Astrocyte (in vitro differentiated cells and primary cell): ENCODE data around the gene PPM1E. TPM values are rescaled to one million over a fixed set of nuclear protein-coding genes. Genes with fewer than 3 reads are reported as not detected.

Experiments used
- DNase-seq: peaks from one replicate; pipeline ENCODE4 v3.0.0-alpha.2; 2010; ENCODE audit warnings: low read depth
- FAIRE-seq: peaks from 2 replicates; lab custom pipeline; 2011; peaks lifted over from hg19 to GRCh38; lab: Jason Lieb, UNC
- H2AFZ ChIP-seq: 2 replicates; pipeline ENCODE4 v1.6.0; 2012; ENCODE audit warnings: low read depth, low read length, inconsistent platforms
- H3K27ac ChIP-seq: 2 replicates; pipeline ENCODE4 v1.5.1; 2011; ENCODE audit warnings: low read depth, low read length, inconsistent platforms
- H3K27me3 ChIP-seq: 2 replicates; pipeline ENCODE4 v1.6.0; 2011; ENCODE audit warnings: low read length, inconsistent platforms; ENCODE audit not compliant: insufficient read depth
- H3K36me3 ChIP-seq: 2 replicates; pipeline ENCODE4 v1.5.1; 2011; ENCODE audit warnings: low read length, inconsistent platforms; ENCODE audit not compliant: insufficient read depth
- H3K4me1 ChIP-seq: 2 replicates; pipeline ENCODE4 v1.5.1; 2011; ENCODE audit warnings: low read length, inconsistent platforms; ENCODE audit not compliant: insufficient read depth
- H3K4me2 ChIP-seq: 2 replicates; pipeline ENCODE4 v1.6.0; 2012; ENCODE audit warnings: low read length, inconsistent platforms
- H3K4me3 ChIP-seq: 2 replicates; pipeline ENCODE4 v1.5.1; 2011; ENCODE audit warnings: low read depth, mild to moderate bottlenecking, low read length, inconsistent platforms; ENCODE audit not compliant: insufficient read depth
- H3K79me2 ChIP-seq: 2 replicates; pipeline ENCODE4 v1.6.0; 2012; ENCODE audit warnings: mild to moderate bottlenecking, low read length, inconsistent platforms; ENCODE audit not compliant: insufficient read depth
- H3K9ac ChIP-seq: 2 replicates; pipeline ENCODE4 v1.6.0; 2012; ENCODE audit warnings: mild to moderate bottlenecking, low read length, inconsistent platforms
- H3K9me3 ChIP-seq: 2 replicates; pipeline ENCODE4 v1.5.1; 2012; ENCODE audit warnings: low read depth, mild to moderate bottlenecking, low read length, inconsistent platforms; ENCODE audit not compliant: insufficient read depth
- H4K20me1 ChIP-seq: 2 replicates; pipeline ENCODE4 v1.6.0; 2012; ENCODE audit warnings: low read length, inconsistent platforms; ENCODE audit not compliant: insufficient read depth
- H3K27ac Mint-ChIP-seq: one replicate; pipeline ENCODE4 v1.8.0; 2021; ENCODE audit warnings: mild to moderate bottlenecking, mixed read lengths; ENCODE audit not compliant: unreplicated experiment
- H3K27me3 Mint-ChIP-seq: one replicate; pipeline ENCODE4 v1.8.0; 2021; ENCODE audit warnings: low read depth, mixed read lengths; ENCODE audit not compliant: unreplicated experiment
- H3K36me3 Mint-ChIP-seq: one replicate; pipeline ENCODE4 v1.8.0; 2021; ENCODE audit warnings: low read depth, mixed read lengths; ENCODE audit not compliant: unreplicated experiment
- H3K4me1 Mint-ChIP-seq: one replicate; pipeline ENCODE4 v1.8.0; 2021; ENCODE audit warnings: low read depth, mixed read lengths; ENCODE audit not compliant: unreplicated experiment
- H3K4me3 Mint-ChIP-seq: one replicate; pipeline ENCODE4 v1.8.0; 2021; ENCODE audit warnings: mild to moderate bottlenecking, moderate library complexity, mixed read lengths; ENCODE audit not compliant: unreplicated experiment
- H3K9me3 Mint-ChIP-seq: one replicate; pipeline ENCODE4 v1.8.0; 2021; ENCODE audit warnings: mild to moderate bottlenecking, mixed read lengths; ENCODE audit not compliant: unreplicated experiment
- EZH2 ChIP-seq: IDR thresholded peaks from 2 replicates; pipeline ENCODE4 v1.6.1; 2012; ENCODE audit warnings: mild to moderate bottlenecking, low read length, inconsistent platforms; ENCODE audit not compliant: insufficient read depth
- total RNA-seq: library from RNA; stranded (reverse); gene quantifications from 2 replicates; pipeline ENCODE4 v1.2.1, GENCODE V29; 2021
- TF ChIP-seq, protein P1 (sequence below): IDR thresholded peaks from 2 replicates; pipeline ENCODE4 v1.5.1; 2011; ENCODE audit warnings: low read depth, mild to moderate bottlenecking, inconsistent platforms, low read length, moderate library complexity; ENCODE audit not compliant: insufficient read depth

The PPM1E gene
- total RNA-seq, 1 donor from 2014 or later: 0.79 TPM

- H3K27me3 Mint-ChIP-seq: no peaks in the 10 kb centered on the region
- H3K27ac Mint-ChIP-seq: no peak overlapping the region
- Histone ChIP-seq H3K9me3 (no peaks in the 10 kb centered on the region), H3K4me1 (no peaks in the 10 kb centered on the region), H3K36me3 (no peaks in the 10 kb centered on the region), H3K9ac (no peak overlapping the region), H3K27ac (no peak overlapping the region), H3K4me3 (no peak overlapping the region), H2AFZ (no peak overlapping the region), H3K4me2 (no peak overlapping the region), H3K27me3 (no peaks in the 10 kb centered on the region), H3K79me2 (no peaks in the 10 kb centered on the region), H4K20me1 (no peaks in the 10 kb centered on the region)
- TF ChIP-seq, protein P1, sequence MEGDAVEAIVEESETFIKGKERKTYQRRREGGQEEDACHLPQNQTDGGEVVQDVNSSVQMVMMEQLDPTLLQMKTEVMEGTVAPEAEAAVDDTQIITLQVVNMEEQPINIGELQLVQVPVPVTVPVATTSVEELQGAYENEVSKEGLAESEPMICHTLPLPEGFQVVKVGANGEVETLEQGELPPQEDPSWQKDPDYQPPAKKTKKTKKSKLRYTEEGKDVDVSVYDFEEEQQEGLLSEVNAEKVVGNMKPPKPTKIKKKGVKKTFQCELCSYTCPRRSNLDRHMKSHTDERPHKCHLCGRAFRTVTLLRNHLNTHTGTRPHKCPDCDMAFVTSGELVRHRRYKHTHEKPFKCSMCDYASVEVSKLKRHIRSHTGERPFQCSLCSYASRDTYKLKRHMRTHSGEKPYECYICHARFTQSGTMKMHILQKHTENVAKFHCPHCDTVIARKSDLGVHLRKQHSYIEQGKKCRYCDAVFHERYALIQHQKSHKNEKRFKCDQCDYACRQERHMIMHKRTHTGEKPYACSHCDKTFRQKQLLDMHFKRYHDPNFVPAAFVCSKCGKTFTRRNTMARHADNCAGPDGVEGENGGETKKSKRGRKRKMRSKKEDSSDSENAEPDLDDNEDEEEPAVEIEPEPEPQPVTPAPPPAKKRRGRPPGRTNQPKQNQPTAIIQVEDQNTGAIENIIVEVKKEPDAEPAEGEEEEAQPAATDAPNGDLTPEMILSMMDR: no peak
- TF ChIP-seq EZH2: no peak
- H3K9me3 Mint-ChIP-seq: no peaks in the 10 kb centered on the region
- no peak for FAIRE-seq
- no peak for DNase-seq
- no peaks in the 10 kb centered on the region for H3K36me3 Mint-ChIP-seq
- H3K4me3 Mint-ChIP-seq: no peak overlapping the region
- H3K4me1 Mint-ChIP-seq: peaks cover 8% of the 10 kb centered on the region
Measured at GRCh38 chr17:58875261-58875660, 119.6 kb downstream of the PPM1E start.

DNA sequence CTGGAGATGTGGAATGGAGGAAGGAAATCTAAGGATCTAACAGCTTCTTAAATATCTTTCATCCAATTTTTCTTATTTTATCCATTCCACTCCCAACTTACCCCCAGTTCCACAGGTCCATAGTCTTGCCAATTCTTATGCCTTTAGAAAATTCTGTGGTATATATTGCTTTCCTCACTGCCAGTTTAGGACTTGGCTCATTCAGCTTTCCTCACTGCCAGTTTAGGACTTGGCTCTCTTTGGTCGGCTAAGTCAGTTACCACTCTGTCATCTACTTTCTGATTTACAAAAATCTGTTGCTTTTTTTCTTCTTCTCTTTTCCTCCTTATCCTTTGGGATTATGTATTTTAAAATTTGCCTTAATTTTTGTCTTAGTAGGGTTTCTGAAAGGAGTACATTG, 128.5 kb downstream of the PPM1E start:
- Histone ChIP-seq H3K4me3 (no peak overlapping the region), H3K27ac (no peak overlapping the region), H3K9me3 (no peaks in the 10 kb centered on the region), H3K4me2 (no peak overlapping the region), H2AFZ (no peak overlapping the region), H3K79me2 (no peaks in the 10 kb centered on the region), H3K36me3 (no peaks in the 10 kb centered on the region), H3K9ac (no peak overlapping the region), H3K27me3 (no peaks in the 10 kb centered on the region), H4K20me1 (no peaks in the 10 kb centered on the region), H3K4me1 (no peaks in the 10 kb centered on the region)
- Mint-ChIP-seq H3K4me1 (no peaks in the 10 kb centered on the region), H3K27ac (no peak overlapping the region), H3K4me3 (no peak overlapping the region), H3K27me3 (no peaks in the 10 kb centered on the region), H3K36me3 (no peaks in the 10 kb centered on the region), H3K9me3 (no peaks in the 10 kb centered on the region)
- DNase-seq (no peak), FAIRE-seq (no peak)
- TF ChIP-seq, protein P1: no peak
- no peak for TF ChIP-seq EZH2

DNA sequence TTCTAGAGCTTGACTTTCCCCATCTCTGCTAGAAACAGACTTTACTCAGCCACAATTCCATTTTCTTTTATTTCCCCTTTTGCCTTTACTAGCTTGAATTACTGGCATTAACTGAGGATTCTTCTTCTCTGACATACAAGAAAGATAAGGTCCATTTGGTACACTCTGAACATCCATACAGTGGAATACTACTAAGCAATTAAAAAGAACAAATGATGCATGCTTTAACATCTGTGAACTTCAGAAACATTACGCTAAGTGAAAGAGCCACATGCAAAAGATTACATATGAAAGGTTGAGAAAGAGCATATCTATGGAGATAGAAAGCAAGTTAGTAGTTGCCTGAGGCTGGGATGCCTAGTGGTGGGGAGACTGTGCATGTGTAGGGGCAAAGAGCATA, 130.9 kb downstream of the PPM1E start:
- DNase-seq (no peak), FAIRE-seq (no peak)
- Histone ChIP-seq H4K20me1 (no peaks in the 10 kb centered on the region), H3K4me2 (no peak overlapping the region), H3K9me3 (no peaks in the 10 kb centered on the region), H3K27me3 (no peaks in the 10 kb centered on the region), H3K27ac (no peak overlapping the region), H3K9ac (no peak overlapping the region), H3K79me2 (no peaks in the 10 kb centered on the region), H2AFZ (no peak overlapping the region), H3K4me3 (no peak overlapping the region), H3K4me1 (no peaks in the 10 kb centered on the region), H3K36me3 (no peaks in the 10 kb centered on the region)
- Mint-ChIP-seq H3K4me3 (no peak overlapping the region), H3K27me3 (no peaks in the 10 kb centered on the region), H3K36me3 (no peaks in the 10 kb centered on the region), H3K4me1 (no peaks in the 10 kb centered on the region), H3K9me3 (no peaks in the 10 kb centered on the region), H3K27ac (no peak overlapping the region)
- TF ChIP-seq, protein P1: no peak
- no peak for TF ChIP-seq EZH2
